Suppressor macrophage treated with lipopolysaccharide for 4 hours (primary cell): ENCODE measurements around the gene TMEM231.
"Not testable (repeated sequence)": the region's sequence is repeated elsewhere in the genome, so short reads cannot be mapped to it uniquely, and the experiment has no call there.

Experiments
- DNase-seq: peaks from one replicate; pipeline ENCODE4 v3.0.0-alpha.2; 2020

Gene TMEM231

GRCh38 chr16:75529056-75529905, 26.8 kb downstream of the TMEM231 start:
- DNase-seq = no peak

DNA sequence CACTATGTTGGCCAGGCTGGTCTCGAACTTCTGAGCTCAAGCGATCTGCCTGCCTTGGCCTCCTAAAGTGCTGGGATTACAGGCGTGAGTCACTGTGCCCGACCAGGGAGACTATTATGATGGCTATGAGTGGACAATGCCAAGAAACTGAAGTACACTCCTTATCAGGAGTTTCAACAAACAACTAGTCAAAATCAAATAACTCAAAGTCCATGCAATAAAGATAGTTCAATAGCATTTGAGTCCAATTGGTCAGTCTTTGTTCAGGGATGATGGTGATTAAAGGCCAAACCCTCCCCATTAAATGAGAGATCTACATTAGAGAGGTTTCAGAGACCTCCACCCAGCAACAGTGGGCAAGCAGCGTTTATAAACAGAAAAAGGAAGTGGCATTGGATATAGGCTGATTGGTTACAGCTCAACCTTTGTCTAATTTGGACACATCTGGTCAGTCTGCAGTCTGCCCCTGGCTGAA, 28.2 kb downstream of the TMEM231 start:
- no peak for DNase-seq

GRCh38 chr16:75526032-75526790, 29.8 kb downstream of the TMEM231 start:
- DNase-seq = no peak

GRCh38 chr16:75519175-75519574, 36.9 kb downstream of the TMEM231 start:
- no peak for DNase-seq

DNA sequence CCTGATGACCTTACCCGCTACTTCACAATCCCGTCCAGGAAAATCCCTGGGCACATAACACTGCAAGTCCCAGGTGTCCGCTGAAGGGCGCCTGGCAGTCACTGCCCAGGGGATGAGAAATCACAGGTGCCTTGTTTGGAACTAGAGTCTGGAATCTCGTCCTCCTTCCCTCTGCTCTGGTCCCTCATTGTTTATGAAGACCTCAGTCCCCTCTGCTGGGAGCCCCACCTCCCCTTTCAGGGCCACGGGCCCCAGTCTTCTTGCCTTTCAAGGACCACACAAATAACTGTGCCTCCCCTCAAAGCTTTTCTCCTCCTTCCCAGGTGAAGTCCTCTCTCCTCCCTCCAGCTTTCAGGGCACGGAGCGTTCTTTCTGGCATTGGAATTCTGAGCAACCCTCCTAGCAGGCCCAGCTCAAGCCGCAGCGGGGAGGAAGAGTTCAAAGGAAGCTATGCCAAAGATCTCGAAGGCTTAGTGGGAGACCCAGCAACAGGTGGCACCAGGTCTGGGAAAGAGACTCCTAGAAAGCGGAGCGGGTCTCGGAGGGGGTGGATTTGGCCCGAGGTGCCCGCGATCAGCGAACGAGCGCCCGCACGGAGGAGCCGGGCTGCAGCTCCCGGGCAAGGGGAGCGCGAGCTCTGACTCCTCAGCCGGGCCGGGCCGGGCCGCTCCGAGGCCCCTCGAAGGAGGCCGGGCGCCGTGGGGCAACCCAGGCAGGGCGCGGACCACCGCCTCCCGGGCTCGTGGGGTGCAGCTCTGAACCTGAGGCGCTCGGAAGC, 39.7 kb downstream of the TMEM231 start:
- peak; percentile 24 for DNase-seq

- DNase-seq = no peak
Observed at GRCh38 chr16:75514296-75514695, 41.8 kb downstream of the TMEM231 start.

DNA sequence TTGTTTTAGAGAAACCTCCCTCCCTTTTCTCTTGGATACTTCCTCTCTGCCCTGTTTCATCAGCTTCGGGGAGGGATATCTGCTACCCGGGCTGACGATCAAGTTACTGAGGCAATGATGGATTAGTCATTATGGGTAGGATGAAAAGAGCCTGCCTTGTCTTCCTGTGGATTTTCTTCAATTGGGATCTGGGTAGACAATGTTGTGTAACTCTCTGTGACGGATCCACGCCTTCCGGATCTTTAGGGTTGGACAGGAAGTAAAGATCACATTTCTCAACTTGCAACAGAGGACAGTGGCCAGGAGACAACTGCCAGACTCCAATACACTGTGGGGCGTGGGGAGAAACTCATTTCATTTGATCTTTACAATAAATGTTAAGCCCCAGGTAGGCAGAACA, 49.5 kb downstream of the TMEM231 start:
- peak; percentile 96 for DNase-seq

DNA sequence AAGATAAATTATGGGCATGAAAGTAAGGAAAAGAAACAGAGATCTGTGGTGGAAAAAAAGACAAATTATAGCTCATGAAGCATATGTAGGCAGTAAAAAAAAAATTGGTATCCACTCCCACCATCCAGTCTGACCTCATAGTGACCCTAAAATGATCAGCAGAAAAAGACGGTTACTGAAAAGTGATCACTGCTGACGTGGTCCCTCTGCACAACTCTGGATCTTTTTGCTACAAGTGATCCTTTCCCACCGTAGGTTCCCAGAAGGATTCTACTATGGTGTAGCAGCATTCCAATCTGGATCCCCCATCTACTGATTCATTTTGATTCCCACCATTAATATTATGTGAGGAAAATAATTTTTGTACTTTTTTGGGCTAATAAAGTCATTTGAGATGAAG, 49.9 kb downstream of the TMEM231 start:
- no peak for DNase-seq

DNA sequence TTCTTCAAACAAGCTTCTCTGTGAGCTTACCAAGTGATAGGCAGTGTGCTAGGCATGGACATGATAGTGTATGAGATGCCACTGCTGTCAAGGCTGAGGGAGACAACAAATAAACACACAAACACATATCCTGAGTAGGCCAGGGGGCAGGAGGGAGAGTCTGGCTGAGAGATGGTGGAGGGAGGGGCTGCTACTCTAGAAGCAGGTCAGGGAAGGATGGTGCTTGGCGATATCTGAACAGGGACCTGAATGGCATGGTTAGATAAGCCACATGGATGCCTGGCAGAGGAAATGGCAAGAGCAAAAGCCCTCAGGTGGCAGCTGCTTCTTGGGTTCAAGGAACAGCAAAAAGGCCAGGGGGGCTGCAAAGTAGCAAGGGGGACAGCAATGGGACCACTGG, 52.3 kb downstream of the TMEM231 start:
- DNase-seq = no peak

DNA sequence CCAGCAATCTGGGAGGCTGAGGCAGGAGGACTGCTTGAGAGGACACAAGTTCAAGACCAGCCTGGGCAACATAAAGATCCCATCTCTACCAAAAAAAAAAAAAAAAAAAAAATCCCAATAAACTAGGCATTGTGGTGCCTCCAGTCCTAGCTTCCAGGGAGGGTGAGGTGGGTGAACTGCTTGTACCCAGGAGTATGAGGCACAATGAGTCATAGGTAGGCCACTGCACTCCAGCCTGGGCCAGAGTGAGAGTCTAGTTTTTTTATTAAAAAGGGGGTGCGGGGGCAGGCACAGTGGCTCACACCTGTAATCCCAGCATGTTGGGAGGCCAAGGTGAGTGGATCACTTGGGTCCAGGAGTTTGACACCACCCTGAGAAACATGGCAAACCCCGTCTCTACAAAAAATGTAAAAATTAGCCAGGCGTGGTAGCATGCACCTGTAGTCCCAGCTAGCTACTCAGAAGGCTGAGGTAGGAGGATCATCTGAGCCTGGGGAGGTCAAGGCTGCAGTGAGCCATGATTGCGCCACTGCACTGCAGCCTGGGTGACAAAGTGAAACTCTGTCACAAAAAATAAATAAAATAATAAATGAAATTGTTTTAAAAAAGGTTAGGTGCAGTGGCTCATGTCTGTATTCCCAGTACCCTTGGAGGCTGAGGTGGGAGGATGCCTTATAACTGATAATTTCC, 53.0 kb downstream of the TMEM231 start:
- no peak for DNase-seq

DNA sequence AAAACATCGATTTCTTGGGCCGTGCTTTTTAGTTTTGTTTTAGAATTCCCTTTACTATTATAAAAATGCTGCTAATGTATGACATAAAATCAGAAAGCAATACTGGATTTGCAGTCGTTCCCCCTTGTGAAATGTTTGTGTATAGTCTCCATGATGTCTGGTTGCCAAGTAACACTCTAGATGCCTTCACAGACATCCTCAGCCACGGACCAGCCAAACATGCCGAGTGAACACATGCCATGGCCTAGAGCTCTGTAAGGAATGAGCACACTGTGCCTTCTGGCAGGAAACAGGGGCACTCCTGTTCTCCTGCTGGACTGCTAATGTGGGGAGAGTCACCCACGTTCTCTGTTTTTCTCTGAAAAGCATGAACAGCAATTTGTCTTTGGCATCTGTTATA, 54.2 kb downstream of the TMEM231 start:
- DNase-seq = not testable (repeated sequence)

- no peak for DNase-seq
Observed at GRCh38 chr16:75501359-75501758, 54.7 kb downstream of the TMEM231 start.

GRCh38 chr16:75498605-75499322, 57.3 kb downstream of the TMEM231 start:
- not testable (repeated sequence) for DNase-seq

- DNase-seq = no peak
Observed at GRCh38 chr16:75497558-75497957, 58.5 kb downstream of the TMEM231 start.

GRCh38 chr16:75495076-75495674, 60.9 kb downstream of the TMEM231 start, which contains the start of gene CHST6:
CHST6 (minus strand) TSS chr16:75495441; CDS start chr16:75479828, 15,613 bp downstream.
- DNase-seq = peak; percentile 35

GRCh38 chr16:75494661-75495075, 61.4 kb downstream of the TMEM231 start:
- DNase-seq = no peak

- DNase-seq = no peak
Observed at GRCh38 chr16:75494184-75494583, 61.9 kb downstream of the TMEM231 start.

DNA sequence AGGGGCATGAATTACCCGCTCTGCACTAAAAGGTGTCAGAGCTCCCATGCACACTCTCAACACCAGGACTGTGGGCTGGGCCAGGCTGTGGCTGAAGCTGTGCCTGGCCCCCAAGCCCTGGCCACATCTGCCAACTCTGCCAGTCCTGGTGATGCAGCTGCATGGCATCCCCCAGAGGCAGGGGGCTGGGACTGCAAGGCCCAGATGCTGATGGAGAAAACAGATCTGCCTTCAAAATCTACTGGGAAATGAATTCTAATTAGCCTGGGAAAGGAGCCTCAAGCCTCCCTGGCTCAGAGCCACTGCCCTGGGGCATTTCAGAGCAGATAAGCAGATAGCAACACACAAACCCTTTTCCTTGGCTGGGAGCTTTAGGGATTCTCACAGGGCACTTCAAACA, 64.2 kb downstream of the TMEM231 start:
- no peak for DNase-seq

DNA sequence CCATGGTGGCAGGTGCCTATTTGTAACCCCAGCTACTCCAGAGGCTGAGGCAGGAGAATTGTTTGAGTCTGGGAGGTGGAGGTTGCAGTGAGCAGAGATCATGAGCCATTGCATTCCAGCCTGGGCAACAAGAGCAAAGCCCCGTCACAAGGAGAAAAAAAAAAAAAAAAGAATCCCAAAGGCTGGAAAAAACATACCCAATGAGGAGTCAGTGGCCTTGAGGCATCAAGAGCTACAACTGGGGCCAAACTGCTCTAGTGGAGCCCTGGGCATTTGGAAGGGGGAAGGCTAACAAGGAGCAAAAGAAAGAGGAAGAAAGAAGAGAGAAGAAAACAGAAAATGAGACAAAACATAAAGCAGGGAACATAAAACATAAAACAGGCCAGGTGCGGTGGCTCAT, 67.7 kb downstream of the TMEM231 start:
- DNase-seq = no peak
